ENCODE results near the gene COL3A1.

COL3A1 gene

DNA sequence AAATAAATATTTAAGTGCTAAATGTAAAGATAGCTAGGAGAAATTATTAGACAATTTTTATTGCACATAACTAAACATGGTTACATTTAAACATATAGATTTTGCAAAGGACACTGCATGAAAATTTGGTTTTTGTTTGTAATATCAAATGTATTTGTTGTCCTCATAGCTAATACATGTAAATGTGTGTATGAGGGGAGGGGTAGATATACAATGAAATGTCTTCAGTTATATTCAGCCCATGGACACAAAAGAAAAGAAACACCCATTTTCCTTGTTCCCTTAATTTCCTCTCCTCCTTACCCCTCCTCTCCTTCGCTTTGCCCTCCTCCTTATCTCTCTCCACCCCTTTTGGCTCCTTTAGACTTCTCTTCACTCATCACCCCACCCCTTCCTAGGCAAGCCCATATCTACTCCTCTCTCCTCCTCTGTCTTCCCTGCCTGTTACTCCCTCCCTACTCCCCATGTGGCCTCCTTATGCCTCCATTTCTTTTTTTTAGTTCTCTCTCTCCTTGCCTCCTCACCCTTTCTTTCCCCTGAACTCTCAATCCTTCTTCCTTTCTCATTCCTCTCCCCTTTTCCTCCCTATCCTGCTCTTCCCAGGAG, 1.4 kb downstream of the COL3A1 start:
- DNase-seq (ENCODE audit: low read depth) = no peak

DNA sequence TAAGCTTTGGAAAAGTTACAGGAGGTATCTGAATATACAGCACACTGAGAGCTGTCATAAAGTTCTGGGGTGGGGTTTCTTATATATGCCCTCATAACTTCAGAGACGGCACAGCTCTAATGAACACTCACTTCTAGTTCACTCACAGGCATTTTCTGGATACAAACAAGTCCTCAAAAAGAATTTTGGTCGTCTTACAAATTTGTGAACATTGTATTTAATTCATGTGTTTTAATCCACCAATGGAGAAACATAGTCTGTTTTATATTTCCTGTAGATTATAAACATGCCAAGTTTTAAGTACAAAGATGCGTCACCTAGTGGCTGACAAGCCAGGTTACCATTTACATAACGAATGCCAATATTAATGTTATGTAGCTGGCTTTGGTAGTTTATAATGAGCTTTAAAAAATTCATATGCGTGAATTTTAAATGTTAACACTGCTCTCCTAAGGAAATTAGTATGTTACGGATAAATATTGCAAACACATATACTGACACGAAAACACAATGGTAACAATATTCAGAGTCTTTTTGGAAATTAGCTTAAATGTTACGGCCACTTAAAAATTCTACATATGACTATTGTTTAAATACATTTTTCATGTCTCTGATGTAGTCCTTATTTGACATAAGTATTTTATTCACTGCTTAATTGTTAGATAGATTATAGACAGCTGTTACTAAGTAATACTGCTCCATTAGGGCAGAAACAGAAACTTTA, 2.5 kb downstream of the COL3A1 start:
- no peak for DNase-seq (ENCODE audit: low read depth)

DNA sequence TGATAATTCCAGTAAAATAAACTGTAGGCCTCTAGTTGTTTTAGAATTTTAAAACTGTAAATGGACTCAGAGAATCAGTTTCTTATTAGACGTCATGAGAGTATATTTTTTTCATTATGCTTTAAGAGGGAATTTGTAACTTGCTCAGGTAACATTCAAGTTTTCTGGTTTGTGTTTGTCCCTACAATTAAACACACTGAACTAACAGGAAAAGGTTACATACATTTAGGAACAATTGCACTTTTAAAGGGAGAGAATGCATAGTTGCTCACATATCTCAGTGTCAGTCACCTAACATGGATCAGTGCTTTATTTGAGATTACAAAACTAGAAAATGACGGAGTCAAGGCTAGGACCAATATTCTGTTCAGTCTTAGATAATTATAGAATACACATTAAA, 3.1 kb downstream of the COL3A1 start:
- no peak for DNase-seq (ENCODE audit: low read depth)

DNA sequence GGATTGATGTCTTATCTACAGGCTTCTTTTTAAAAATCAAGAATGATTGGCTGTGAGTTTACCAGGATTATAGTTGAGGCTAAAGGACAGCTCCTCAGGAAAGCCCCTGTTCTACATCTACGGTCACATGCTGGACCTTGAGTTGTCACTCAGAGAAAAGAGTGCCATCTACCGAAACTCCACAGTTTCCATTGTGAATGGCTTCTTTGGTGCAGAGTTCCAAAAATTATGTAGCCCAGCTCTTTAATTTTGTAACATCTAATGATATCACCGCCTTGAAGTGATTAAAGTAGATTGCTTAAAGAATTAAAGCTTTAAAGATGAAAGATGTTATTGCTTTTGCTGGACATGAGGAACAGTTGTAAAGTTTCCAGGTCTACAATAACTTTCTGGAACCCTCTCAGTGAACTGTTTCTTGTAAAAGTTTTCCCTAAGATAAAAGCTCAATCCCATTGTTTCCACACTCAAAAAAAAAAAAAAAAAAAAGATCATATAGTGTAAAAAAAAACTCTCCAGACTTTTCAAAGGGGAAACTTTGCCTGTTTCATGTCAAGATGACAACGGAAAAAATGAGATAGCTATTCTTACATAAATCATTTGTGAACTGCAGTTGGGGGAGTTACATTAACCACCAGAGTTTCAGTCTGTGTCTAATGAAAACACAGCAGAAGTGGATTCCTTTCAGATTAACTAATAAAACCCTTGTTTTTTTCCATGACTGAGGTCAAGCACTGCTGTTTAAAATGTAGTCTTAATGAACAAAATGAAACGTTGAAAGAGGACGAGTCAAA, 4.3 kb downstream of the COL3A1 start:
- no peak for DNase-seq (ENCODE audit: low read depth)

DNA sequence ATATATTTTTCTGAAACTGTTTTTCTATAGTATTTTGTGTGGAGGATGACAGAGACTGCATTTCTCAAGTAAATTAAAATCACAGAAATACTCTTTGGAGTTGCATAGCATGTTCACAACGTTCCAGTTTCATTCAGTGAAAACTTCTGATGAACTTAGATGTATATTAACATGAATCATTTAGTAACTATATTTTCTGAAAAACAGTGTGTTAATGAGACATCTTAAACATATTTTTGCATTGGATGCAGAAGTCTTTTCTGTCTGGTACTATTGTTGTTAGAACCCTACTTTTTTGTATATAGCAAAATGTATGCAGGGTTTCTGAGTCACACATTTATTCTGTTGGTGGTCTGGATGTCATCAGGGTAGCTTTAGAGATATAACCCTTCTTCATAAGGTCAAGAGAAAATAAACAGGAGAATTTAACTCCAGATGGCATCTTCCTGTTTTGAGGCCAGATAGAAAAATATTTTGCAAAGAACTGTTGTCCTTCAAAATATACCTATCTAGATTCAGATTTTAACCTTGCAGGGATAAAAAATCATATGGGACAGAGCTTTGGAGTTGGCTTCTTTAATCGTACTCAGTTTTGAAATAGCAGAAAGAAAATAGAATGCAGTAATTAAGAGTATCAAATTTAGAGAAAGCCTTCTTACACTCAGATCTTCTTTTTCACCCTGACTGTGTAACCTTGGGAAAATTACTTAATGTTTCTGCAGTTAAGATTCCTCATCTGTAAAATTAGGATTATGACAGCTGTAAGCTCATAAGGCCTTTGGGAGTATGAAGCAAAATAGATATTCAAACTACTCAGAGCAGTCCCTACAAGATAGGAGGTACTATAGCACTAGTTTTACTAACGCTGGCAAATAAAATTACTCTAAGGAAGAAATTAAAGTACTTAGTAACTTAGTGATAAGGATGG, 5.3 kb downstream of the COL3A1 start:
- no peak for DNase-seq (ENCODE audit: low read depth)

DNA sequence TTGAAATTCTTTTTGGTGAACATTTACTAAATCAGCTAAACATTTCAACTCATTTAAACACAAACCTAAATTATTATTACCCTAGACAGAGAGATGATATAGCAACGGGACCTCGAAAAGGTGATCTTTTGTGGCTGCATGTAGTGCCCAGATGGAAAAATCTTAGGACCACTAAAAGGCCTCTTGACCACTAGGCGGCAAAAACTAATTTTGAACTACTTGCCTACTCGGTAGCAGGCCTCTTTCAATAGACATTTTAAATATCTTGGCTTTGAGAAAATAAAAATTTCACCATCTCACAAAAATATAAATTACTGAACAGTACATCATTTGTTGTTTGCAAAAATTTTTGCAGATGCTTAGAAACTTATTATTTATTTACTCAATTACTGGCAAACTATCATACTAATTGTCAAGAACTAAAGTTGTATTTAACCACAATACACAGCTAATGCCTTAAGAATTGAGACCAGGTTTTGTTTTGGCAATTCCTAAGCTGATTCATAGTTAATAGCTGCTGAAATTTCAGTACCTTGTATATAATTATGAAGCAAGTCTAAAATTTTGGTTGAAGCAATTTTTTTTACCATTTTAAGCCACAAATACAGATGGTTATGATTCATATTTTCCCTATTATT, 9.4 kb downstream of the COL3A1 start:
- DNase-seq (ENCODE audit: low read depth) = no peak

DNA sequence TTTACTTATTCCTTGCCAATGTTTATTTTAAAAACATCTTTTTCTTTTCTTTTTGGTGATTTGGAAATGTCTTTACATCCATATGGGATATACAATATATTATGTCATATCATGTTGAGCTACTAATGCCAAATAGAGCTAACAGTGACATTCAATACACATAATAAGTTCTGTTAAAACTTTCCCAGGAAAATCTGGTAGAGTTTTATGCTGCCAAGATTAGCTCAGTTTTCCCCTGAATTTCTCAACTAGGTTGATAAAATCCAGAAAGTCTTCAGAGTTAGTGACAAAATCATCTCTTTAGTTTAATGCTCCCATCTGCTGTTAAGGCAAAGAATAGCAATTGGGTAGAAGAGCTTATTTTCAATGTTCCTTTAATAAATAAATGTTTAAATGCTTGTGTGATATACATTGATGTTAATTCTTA, 9.9 kb downstream of the COL3A1 start:
- DNase-seq (ENCODE audit: low read depth) = no peak

DNA sequence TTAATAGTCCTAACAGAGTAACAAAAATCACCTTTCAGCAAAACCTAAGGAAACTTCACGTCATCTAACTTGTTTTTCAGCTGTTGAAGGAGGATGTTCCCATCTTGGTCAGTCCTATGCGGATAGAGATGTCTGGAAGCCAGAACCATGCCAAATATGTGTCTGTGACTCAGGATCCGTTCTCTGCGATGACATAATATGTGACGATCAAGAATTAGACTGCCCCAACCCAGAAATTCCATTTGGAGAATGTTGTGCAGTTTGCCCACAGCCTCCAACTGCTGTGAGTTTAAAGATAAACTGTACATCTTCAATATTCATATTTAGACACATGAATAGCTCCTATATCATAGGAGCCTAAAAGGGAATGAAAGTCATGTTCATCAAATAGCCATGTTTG, 10.5 kb downstream of the COL3A1 start:
- DNase-seq (ENCODE audit: low read depth) = no peak

DNA sequence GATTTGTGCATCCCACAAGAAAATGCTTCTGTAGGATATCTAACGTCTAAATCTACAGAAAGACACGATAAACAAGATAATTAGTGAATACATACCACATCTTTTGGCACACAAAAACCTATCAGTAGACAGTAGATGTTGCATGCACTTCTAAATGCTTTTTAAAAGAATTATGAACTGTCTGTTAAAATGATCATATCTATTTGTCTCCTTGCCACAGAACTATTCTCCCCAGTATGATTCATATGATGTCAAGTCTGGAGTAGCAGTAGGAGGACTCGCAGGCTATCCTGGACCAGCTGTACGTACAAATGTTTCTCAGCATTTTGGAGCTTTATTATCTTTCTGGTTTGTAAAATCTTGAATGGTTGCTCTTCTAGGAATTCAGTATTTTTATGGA, 12.7 kb downstream of the COL3A1 start:
- no peak for DNase-seq (ENCODE audit: low read depth)

DNA sequence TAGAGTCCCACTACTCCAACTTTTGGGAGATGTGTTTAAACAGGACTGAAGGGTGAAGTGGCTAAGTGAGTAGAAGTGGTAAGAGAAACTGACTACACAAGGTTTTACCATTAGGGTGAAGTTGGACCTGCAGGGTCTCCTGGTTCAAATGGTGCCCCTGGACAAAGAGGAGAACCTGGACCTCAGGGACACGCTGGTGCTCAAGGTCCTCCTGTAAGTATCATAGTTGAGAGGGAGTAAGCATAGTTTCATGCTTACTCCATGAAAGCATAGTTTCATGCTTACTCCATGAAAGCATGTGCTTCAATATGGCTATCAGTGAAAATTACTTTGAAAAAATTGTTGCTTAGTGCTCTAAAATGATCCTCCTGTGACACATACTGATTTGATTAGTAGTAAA, 19.1 kb downstream of the COL3A1 start:
- DNase-seq (ENCODE audit: low read depth) = no peak

DNA sequence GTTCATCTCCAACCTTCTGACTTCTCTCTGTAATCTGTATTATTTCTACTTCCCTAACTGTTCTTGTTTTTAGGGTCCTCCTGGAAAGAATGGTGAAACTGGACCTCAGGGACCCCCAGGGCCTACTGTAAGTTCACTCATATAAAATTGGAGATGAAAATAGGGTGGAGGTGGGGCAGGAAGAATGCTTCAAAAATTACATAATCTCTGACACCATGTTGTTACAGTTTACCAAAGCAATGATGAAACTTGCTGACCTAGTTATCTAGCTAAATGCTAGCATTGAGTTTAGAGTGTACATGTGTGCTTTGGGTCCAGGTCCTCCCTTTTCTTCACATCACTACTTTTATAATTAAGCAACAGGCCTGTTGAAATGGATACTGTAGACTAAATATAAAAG, 23.1 kb downstream of the COL3A1 start:
- no peak for DNase-seq (ENCODE audit: low read depth)

DNA sequence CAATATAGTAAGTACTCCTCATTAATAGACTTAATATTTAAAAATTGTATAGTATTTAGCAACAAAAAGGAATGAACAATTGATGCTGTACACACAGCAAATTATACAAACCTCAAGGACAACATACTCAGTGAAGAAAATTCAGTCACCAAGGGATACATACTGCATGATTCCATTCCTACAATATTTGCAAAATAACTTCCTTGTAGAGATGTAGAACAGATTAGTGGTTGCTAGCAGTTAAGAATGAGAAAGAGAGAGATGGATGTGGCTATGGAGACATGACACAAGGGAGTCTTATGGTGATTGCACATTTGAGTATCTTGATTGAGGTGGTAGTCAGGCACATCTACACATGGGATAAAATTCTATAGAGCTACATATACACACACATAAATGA, 26.0 kb downstream of the COL3A1 start:
- no peak for DNase-seq (ENCODE audit: low read depth)

DNA sequence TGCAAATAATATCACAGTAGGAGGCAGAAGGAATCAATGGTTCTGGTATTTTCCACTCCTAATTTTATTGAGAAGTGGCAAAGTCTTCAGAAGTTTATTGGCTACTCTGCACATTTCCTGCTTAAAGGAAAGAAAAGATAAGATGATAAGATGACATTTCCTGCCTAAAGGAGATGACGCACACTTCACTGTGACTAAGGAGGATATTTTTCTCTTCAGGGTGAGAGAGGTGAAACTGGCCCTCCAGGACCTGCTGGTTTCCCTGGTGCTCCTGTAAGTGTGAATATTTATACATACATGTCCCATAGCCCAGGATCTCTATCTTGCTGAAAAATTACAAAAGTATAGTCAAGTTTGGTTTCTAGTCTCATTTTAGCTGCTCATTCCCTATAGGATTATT, 27.9 kb downstream of the COL3A1 start:
- DNase-seq (ENCODE audit: low read depth) = no peak

DNA sequence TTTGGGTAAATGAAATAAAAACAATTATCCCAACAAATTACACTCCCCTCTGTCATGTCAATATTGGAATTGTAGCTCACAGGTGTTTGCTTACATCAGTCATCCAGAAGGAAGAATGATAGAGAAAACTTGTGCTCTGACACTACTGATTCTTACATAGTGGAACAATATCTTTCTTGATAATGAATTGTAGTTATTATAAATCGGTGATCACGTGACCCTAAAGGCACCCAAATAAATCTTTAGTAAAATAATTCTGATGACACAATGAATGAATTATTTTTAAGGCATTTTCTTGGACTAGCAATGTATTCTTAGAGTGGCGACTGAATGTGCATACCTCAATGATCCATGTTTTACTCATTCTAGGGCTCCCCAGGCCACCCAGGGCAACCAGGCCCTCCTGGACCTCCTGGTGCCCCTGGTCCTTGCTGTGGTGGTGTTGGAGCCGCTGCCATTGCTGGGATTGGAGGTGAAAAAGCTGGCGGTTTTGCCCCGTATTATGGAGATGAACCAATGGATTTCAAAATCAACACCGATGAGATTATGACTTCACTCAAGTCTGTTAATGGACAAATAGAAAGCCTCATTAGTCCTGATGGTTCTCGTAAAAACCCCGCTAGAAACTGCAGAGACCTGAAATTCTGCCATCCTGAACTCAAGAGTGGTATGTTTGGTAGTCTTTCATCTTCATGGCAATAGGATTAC, 34.5 kb downstream of the COL3A1 start:
- DNase-seq (ENCODE audit: low read depth) = no peak

DNA sequence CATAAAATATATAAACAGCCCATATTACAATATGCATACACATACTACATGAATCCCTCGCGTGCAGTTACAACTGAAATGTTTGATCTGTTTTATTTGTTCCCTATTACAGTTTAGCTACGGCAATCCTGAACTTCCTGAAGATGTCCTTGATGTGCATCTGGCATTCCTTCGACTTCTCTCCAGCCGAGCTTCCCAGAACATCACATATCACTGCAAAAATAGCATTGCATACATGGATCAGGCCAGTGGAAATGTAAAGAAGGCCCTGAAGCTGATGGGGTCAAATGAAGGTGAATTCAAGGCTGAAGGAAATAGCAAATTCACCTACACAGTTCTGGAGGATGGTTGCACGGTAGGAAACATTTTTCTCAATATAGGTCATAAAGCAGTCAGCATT, 36.4 kb downstream of the COL3A1 start:
- no peak for DNase-seq (ENCODE audit: low read depth)

DNA sequence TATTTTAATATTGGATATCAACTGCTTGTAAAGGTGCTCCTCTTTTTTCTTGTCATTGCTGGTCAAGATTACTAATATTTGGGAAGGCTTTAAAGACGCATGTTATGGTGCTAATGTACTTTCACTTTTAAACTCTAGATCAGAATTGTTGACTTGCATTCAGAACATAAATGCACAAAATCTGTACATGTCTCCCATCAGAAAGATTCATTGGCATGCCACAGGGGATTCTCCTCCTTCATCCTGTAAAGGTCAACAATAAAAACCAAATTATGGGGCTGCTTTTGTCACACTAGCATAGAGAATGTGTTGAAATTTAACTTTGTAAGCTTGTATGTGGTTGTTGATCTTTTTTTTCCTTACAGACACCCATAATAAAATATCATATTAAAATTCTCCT, 38.2 kb downstream of the COL3A1 start:
- DNase-seq (ENCODE audit: low read depth) = no peak

DNA sequence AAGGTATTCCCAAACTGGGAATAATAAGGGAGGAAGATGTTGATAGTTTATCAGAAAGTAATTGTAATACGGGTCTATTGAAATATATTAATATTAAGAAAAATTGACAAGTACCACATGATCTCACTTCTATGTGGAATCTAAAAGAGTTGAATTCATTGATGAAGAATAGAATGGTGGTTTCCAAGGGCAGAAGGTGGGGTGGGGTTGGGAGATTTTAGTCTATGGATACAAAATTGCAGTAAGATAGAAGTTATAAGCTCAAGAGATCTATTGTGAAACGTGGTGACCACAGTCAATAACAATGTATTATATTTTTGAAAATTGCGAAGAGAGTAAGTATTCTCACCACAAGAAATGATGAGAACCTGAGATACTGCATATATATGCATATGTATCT, 38.9 kb downstream of the COL3A1 start:
- DNase-seq (ENCODE audit: low read depth) = no peak

DNA sequence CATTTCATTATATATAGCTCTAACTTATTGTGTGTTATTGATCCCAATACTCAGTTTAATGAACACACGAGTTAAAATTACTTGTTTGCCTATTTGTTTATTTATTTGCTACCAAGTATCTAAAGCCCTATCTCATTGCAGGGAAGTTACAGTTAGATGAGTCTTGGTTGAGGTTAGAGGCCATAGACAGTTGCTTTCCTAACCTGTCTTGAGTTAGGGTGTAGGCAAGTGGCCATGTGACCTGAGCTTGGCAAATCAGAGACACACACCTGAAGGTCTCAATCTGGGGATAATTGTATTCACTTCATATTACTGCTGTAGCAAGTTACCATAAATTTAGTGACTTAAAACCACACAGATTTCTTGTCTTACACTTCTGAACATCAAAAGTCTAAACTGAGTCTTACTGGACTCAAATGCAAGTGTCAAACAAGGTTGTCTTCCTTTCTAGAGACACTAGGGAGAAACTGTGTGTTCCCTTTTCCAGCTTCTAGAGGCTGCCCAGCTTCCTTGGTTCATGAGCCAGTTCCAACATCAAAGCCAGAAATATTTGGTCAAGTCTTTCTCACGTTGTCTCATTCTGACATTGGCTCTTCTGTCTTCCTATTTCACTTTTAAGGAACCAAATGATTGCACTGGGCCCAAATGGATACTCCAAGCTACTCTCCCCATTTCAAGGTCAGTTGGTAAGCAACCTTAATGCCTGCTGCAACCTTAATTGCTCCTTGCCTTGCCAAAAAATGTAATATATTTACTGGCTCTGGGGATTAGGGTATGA, 39.7 kb downstream of the COL3A1 start:
- no peak for DNase-seq (ENCODE audit: low read depth)

DNA sequence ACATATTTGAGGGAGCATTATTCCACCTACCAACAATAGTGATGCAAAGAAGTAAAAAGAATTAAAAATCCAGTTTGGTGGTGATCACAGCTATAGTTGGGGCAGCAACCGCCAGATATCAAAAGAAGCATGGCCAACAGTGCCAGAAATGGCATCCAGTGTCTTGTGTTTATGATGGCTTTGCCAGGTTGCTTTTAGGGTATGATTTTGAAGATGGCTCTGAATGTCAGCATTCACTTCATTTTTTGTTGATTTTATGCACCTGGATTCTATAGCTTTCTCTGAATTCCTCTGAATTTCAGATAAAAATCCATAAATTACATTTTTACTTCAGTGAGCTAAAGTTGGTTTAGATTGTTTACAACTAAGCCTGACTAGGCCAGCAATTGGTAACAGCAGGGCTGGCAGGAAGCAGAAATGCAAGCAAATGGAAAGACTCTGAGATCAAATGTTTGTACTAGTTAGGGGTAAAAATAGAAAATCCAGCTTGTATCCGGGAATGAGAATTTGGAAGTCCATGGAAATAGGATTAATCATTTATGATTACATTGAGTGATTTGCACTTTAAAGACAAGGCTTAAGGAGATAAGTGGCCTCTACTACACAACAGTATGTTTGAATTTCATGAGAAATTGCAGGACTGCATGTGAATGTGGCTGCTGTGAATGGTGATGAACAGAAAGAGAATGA, 40.4 kb downstream of the COL3A1 start:
- no peak for DNase-seq (ENCODE audit: low read depth)

DNA sequence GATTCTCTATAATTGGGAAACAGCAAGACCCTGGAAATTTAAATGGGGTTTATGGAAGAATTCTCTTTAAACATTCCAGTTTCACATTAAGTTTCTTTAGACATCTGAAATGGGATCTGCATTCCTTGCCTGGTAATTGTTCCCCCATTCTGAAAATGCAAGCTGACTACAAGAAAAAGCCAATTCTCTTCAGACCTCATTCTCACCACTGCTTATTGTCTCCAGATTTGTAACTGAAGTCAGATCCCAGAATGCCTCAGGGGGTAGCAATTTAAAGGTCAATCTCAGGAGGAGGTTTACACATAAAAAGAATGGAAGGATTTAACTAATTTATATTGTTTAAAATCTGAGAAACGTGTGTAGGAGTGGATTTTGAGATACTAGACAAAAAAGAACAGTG, 41.2 kb downstream of the COL3A1 start:
- DNase-seq (ENCODE audit: low read depth) = no peak

Data from activated T-helper 9 cell treated with anti-CD3 and anti-CD28 coated beads, Interleukin-2, amount 50 U/mL, for 16 hours (primary cell).